A549 (cell line): ENCODE results near the gene MACF1.

Experiments
- HES2 ChIP-seq: fragments of >200 bp; sonication (Bioruptor Twin); formaldehyde crosslinking; IDR thresholded peaks from 2 replicates; pipeline ENCODE4 v1.6.1; 2016
- PBX3 ChIP-seq: IDR thresholded peaks from 2 replicates; pipeline ENCODE4 v1.6.1; 2012
- POLR2AphosphoS2 ChIP-seq: conservative IDR thresholded peaks from 2 replicates; pipeline ENCODE4 v1.6.1; 2012; ENCODE audit warnings: low read length, improper control_type of control experiment, inconsistent platforms
- TF ChIP-seq, protein P1 (sequence below): fragments of 200-600 bp; sonication (generic); IDR thresholded peaks from 2 replicates; pipeline ENCODE4 v1.6.1; 2016; ENCODE audit warnings: antibody characterized with exemption, mild to moderate bottlenecking, moderate library complexity
- TF ChIP-seq, protein P2 (sequence below): IDR thresholded peaks from 2 replicates; pipeline ENCODE4 v1.6.1; 2012; ENCODE audit warnings: low read depth, borderline replicate concordance

GRCh38 chr1:39410915-39411436 lies 206.5 kb downstream of the MACF1 start:
- no peak for TF ChIP-seq HES2
- no peak for TF ChIP-seq PBX3
- TF ChIP-seq, protein P1, sequence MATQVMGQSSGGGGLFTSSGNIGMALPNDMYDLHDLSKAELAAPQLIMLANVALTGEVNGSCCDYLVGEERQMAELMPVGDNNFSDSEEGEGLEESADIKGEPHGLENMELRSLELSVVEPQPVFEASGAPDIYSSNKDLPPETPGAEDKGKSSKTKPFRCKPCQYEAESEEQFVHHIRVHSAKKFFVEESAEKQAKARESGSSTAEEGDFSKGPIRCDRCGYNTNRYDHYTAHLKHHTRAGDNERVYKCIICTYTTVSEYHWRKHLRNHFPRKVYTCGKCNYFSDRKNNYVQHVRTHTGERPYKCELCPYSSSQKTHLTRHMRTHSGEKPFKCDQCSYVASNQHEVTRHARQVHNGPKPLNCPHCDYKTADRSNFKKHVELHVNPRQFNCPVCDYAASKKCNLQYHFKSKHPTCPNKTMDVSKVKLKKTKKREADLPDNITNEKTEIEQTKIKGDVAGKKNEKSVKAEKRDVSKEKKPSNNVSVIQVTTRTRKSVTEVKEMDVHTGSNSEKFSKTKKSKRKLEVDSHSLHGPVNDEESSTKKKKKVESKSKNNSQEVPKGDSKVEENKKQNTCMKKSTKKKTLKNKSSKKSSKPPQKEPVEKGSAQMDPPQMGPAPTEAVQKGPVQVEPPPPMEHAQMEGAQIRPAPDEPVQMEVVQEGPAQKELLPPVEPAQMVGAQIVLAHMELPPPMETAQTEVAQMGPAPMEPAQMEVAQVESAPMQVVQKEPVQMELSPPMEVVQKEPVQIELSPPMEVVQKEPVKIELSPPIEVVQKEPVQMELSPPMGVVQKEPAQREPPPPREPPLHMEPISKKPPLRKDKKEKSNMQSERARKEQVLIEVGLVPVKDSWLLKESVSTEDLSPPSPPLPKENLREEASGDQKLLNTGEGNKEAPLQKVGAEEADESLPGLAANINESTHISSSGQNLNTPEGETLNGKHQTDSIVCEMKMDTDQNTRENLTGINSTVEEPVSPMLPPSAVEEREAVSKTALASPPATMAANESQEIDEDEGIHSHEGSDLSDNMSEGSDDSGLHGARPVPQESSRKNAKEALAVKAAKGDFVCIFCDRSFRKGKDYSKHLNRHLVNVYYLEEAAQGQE: no peak
- no peak for TF ChIP-seq POLR2AphosphoS2
- TF ChIP-seq, protein P2, sequence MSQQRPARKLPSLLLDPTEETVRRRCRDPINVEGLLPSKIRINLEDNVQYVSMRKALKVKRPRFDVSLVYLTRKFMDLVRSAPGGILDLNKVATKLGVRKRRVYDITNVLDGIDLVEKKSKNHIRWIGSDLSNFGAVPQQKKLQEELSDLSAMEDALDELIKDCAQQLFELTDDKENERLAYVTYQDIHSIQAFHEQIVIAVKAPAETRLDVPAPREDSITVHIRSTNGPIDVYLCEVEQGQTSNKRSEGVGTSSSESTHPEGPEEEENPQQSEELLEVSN: no peak
